GM21367 (cell line): Measurements from ENCODE around the gene CATSPER1.
"Not testable (repeated sequence)": the region's sequence is repeated elsewhere in the genome, so short reads cannot be mapped to it uniquely, and the experiment has no call there.

Experiments used
- ATAC-seq: cut with Tn5 transposase; IDR thresholded peaks from one replicate; pipeline ENCODE4 v1.9.1; 2021; ENCODE audit not compliant: unreplicated experiment

Gene CATSPER1

GRCh38 chr11:66051766-66052663 is 25.7 kb upstream of the CATSPER1 start, which contains the start of gene SF3B2:
TSS of gene SF3B2 (plus strand) at chr11:66052364. CDS start at chr11:66052385, 21 bp downstream.
- peak; percentile 82 for ATAC-seq

DNA sequence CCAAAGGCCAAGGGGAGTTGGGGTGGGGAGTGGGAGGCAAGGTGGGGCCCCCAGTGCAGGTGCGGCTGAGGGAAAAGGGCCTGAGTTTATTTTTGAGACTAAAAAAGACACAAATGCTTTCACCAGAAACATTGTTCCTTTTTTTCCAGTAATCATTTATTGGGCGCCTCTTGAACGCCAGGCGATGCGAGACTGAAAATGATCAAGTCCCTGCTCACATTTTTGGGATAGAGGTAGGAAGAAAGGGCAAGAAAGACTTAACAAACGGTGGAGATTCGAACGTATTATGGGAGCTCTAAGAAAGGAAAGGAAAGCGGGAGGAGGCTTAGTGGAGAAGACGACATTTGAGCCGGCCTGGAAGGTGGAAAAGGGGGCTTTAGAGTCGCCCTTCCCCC is 25.1 kb upstream of the CATSPER1 start:
- no peak for ATAC-seq

DNA sequence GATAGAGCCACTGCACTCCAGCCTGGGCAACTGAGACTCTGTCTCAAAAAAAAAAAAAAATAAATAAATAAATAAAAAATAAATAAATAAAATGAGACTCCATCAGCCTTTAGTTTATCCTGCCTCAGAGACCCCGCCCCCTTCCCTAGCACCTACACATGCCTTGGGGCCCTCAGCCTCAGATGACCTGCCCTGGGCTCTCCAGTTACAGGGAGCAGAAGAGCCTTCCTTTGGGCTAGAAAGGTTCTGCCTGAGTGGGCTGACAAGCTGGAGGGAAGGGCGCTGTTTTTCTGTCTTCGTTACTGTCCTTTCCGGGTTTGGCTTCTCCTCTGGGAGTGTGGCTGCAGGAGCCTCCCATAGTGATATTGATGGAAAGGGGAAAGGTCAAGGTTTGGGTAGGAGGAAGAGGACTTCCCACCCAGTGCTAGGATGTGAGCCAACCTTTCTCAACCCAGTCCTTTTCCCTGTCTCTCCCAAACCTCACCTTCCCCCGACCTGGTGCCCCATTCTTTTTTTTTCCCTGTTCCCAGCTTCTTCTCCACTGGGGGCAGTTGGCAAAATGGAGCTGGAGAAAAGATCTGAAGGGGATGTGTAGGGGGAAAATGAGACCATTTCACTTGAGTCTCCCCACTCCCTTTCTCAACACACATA is 24.4 kb upstream of the CATSPER1 start:
- no peak for ATAC-seq

- ATAC-seq: no peak
These were observed 22.5 kb upstream of the CATSPER1 start, which contains the start of gene GAL3ST3 for GRCh38 chr11:66048547-66049323. TSS of gene GAL3ST3 (minus strand) at chr11:66049161. CDS start at chr11:66045415, 3,746 bp downstream.

DNA sequence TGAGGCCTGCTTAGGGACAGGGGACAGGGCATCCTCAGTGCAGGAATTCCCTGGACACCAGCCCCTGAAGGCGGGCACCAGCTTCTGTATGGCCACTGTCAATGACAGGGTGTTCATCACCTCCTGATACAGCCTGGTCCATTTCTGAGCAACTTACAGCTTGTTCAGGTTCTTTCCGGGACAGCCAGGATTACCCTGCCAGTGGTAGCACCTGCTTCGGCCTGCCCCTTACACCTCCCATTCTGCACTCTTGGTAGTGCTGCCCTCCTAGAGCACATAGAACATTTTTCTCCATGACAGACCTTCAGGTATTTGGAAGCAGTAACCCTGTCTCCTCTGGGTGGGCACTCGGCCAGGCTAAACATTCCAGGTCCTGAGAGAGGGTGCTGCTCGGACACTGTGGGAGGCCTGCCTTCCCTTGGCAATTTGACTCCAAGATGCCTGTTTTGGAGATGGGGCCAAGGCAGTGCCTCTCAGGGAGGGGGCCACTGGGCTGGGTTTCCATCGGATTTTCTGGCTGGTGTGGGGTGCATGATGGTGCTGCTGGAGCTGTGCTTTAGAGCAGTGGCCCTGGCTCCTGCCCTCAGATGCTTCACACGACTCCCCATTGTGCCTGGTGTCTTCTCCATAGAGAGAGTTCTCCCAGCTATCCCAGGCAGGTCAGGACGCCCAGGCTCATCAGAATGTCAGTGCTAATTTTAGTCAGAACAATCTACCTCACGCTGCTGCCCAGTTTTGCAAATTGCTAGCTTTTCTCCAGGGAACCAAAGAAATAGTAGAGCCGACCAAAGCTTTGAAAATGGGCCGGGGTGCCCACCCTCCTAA is 21.5 kb upstream of the CATSPER1 start:
- no peak for ATAC-seq

GRCh38 chr11:66046901-66047300 is 20.6 kb upstream of the CATSPER1 start:
- ATAC-seq: no peak

GRCh38 chr11:66045177-66045639 is 18.9 kb upstream of the CATSPER1 start:
- ATAC-seq: no peak

DNA sequence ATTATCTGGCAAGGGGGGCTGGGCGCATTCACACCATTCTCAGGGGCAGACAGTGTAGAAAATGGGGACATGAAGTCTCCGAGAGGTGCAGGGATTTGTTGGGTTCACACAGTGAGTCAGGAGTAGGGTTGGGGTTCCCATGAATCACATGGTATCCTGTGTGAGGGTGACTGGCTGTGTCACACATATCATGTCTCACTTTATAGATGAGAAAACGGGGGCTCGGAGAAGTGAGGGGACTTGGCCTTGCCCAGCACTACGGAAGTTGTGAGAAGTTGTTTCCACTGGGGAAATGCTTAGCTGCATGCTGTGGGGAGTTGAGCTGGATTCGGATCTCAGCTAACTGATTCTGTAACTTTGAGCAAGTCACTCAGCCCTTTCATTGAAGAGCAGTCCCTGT is 18.5 kb upstream of the CATSPER1 start:
- no peak for ATAC-seq

DNA sequence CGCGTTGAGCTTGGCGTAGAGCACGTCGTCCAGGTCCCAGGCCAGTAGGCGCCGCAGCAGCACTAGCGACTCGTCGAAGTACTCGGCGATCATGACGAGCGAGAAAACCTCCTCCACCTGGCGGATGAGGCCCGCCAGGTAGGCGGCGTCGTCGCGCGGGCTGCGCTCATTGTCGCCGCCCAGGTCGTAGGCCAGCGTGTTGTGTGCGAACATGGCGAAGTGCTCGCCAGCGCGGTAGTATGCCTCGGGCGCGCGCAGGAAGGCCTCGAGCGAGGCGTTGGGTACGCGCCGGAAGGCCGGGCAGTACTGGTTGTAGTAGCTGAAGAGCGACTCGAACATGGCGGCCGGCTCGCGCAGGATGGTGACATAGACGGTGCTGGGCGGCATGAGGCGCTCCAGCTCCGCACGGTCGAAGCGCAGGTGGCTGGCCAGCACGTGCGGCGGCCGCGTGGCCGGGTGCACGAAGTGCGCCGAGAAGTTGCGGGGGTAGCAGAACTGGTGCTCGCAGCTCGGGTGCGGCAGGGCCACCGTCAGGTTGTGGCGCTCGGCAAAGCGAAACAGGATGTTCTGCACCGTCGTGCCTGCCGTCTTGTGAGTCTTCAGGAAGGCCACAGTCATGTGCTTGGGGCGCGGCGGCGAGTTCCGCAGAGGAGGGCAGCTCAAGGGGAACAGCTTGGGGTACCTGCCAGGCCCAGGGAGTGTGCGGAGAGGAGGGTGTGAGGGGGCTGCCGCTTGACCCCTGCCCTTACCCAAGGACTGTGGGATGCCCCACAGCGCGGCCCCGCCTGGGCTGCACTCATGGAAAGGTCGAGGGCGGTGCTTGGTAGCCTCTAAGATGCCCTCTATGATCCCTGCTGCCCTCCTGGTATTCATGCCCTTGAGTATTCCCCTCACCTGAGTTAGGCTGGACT is 17.0 kb upstream of the CATSPER1 start:
- no peak for ATAC-seq

GRCh38 chr11:66042227-66042995 is 16.1 kb upstream of the CATSPER1 start:
- no peak for ATAC-seq

- ATAC-seq: no peak
These were observed 13.5 kb upstream of the CATSPER1 start for GRCh38 chr11:66039765-66040164.

DNA sequence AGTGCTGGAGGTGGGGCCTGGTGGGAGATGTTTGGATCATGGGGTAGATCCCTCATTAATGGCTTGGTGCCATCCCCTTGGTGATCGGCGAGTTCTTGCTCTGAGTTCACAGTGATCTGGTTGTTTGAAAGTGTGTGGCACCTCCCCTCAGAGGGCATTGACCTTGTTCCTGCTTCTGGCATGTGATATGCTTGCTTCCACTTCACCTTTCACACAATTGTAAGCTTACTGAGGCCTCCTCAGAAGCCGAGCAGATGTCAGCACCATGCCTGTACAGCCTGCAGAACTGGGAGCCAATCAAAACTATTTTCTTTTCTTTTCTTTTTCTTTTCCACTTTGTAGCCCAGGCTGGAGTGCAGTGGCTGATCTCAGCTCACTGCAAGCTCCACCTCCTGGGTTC is 11.0 kb upstream of the CATSPER1 start:
- no peak for ATAC-seq

- ATAC-seq: no peak
These were observed 10.0 kb upstream of the CATSPER1 start for GRCh38 chr11:66036334-66036710.

GRCh38 chr11:66035653-66036333 is 9.5 kb upstream of the CATSPER1 start:
- no peak for ATAC-seq

DNA sequence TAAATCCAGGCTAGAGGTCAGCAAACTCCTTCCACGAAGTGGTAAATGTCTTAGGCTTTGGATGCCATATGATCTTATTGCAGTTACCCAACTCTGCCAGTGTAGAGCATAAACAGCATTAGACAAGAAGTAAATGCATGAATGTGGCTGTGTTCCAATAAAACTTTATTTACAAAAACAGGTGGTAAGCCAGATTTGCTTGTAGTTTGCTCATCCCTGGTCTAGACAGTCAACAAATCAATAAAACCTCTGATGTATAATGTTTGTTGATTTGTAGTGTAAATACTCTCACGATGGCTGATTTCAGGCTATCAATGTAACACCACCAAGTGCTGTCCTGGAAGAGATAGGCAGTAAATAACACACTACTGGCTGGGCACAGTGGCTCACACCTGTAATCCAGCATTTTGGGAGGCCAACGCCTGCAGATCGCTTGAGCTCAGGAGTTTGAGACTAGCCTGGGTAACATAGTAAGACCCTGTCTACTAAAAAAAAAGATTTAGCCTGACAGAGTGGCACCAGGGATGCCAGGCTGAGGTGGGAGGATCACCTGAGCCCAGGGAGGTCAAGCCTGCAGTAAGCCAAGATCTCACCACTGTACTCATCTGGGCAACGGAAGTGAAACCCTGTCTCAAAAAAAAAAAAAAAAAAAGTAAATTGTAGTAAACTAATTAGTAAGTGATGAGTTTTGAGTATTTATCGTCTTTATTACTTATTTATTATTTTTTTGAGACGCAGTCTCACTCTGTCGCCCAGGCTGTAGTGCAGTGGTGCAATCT is 6.9 kb upstream of the CATSPER1 start:
- ATAC-seq: no peak

DNA sequence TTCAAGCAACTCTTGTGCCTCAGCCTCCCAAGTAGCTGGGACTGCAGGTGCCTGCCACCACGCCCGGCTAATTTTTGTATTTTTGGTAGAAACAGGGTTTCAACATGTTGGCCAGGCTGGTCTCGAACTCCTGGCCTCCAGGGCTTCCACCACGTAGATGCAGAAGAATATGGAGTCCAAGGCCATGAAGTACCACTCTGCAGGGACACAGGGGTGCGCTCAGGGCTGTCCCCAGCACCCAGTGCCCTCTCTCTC is 3.2 kb downstream of the CATSPER1 start:
- ATAC-seq: not testable (repeated sequence)

DNA sequence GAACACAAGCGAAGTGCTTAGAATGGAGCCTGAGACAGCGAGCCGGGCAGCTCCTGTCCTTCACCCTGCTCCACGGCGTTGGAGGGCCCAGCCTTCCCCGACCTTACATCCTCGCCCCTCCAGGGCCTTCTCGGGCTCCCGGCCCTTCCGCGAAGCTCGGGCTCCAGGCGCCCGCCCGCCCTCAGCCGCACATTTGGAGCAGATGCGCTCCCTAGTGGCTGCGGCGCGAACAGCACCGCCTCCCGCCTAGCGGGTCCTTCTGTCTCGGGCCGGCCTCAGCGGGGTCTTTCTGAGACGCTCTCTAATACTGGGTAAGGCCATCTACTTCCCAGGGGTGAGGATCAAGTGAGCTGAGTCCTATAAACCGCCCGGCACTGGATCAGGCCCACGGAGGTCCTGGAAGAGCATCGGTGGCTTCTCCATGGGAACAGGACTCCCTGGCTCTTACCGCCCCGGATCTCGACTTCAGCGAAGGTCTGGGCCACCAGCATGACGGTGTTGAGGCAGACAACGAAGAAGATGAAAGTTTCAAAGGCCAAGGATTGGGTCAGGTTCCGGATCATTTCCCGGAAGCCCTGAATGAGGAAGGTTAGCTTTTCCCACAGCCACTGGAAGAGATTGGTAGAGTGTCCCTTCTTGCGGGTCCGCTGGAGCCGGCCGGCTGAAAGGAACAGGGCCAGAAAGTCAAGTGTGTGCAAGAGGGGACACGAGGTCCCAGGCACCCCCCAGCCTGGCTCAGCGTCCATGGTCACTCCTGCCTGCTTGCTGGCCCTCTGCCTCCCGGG is 3.7 kb downstream of the CATSPER1 start:
- ATAC-seq: no peak
